Immature natural killer cell (primary cell): ENCODE data around the gene SMTNL2. TPM values are rescaled to one million over a fixed set of nuclear protein-coding genes. Genes with fewer than 3 reads are reported as not detected.
"Not testable (repeated sequence)": the region's sequence is repeated elsewhere in the genome, so short reads cannot be mapped to it uniquely, and the experiment has no call there.

Experiments used
- DNase-seq, 3 donors: peaks; one replicate each; pipeline ENCODE4 v3.0.0; 2022; ENCODE audit warnings: mixed read lengths in 1 of 3
- H3K27ac Mint-ChIP-seq, 6 donors: one replicate each; pipeline ENCODE4 v1.8.0; 2020; ENCODE audit warnings: mixed read lengths in 6 of 6, mild to moderate bottlenecking in 5 of 6, inconsistent platforms in 4 of 6, moderate library complexity in 3 of 6
- H3K27me3 Mint-ChIP-seq, 3 donors: one replicate each; pipeline ENCODE4 v1.8.0; 2020 to 2021; ENCODE audit warnings: low read depth in 3 of 3, mild to moderate bottlenecking in 3 of 3, mixed read lengths in 3 of 3, moderate library complexity in 3 of 3, inconsistent platforms in 1 of 3
- H3K36me3 Mint-ChIP-seq, 3 donors: one replicate each; pipeline ENCODE4 v1.8.0; 2020; ENCODE audit warnings: mixed read lengths in 3 of 3, inconsistent platforms in 2 of 3, mild to moderate bottlenecking in 2 of 3
- H3K4me1 Mint-ChIP-seq, 2 donors: one replicate each; pipeline ENCODE4 v1.8.0; 2020; ENCODE audit warnings: inconsistent platforms in 2 of 2, mild to moderate bottlenecking in 2 of 2, mixed read lengths in 2 of 2, moderate library complexity in 1 of 2
- H3K4me3 Mint-ChIP-seq, 5 donors: one replicate each; pipeline ENCODE4 v1.8.0; 2020; ENCODE audit warnings: mild to moderate bottlenecking in 5 of 5, mixed read lengths in 5 of 5, inconsistent platforms in 3 of 5, moderate library complexity in 3 of 5
- H3K9me3 Mint-ChIP-seq, 6 donors: one replicate each; pipeline ENCODE4 v1.8.0; 2020; ENCODE audit warnings: mild to moderate bottlenecking in 6 of 6, mixed read lengths in 6 of 6, inconsistent platforms in 4 of 6, moderate library complexity in 3 of 6
- polyA plus RNA-seq, 3 donors: library from polyadenylated mRNA; unstranded; fragments of 300-500 nt; fragmentation: Illumina TruSeq; gene quantifications; one replicate each; pipeline ENCODE4 v1.2.3, GENCODE V29; 2021

The SMTNL2 gene
- polyA plus RNA-seq, 3 donors from 2014 or later, result not detected

DNA sequence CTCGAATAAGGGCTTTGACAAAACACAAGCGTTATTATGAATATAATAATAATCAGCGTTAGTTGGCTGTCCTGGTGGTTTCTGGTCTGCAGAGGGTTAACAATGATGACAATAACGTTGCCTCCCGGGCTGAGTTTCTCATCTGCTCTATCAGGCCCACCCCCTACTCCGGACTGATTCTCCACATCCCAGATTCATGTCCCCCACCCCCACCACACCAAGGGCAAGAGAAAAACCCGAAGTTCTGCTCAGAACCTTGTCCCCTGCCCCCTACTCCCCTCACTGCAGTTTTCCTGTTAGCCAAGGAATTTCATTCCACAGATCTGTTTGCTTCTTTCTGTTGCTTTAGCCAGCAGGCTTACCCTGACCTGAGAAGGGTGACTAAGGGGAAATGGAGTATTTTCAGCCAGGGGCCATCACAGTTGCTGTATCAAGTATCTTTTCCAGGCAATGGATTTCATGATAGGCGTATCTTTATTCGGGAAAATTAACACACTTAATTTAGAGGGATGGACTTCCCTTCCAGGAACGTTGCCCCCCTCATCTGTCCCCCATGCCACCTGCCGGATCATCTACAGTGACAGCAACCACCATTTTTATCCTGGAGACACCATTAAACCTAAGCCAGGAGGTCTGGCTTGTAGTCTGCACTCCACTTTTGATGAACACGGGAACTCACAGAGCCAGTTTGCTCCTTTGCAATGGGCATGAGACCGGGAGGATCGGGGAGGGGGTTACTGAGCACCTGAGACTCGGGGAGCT, 33.4 kb downstream of the SMTNL2 start:
- Mint-ChIP-seq H3K9me3 (no peaks in the 10 kb centered on the region), H3K27me3 (peaks cover 0 to 6% (median 4%) of the 10 kb centered on the region in 3 donors), H3K27ac (no peak overlapping the region), H3K4me3 (peak overlapping the region in 1 of 5 donors; percentile 27), H3K36me3 (no peaks in the 10 kb centered on the region), H3K4me1 (no peaks in the 10 kb centered on the region)
- no peak for DNase-seq

GRCh38 chr17:4620531-4621101, 36.3 kb downstream of the SMTNL2 start:
- no peak for DNase-seq
- Mint-ChIP-seq H3K4me3 (no peak overlapping the region), H3K36me3 (no peaks in the 10 kb centered on the region), H3K27ac (no peak overlapping the region), H3K4me1 (no peaks in the 10 kb centered on the region), H3K27me3 (peaks cover 4 to 8% (median 4%) of the 10 kb centered on the region in 3 donors), H3K9me3 (no peaks in the 10 kb centered on the region)

GRCh38 chr17:4622375-4622774, 38.0 kb downstream of the SMTNL2 start:
- Mint-ChIP-seq H3K9me3 (no peaks in the 10 kb centered on the region), H3K36me3 (no peaks in the 10 kb centered on the region), H3K27ac (no peak overlapping the region)

GRCh38 chr17:4623249-4623648, 38.9 kb downstream of the SMTNL2 start:
- H3K27me3 Mint-ChIP-seq, result peaks cover 2 to 14% (median 3%) of the 10 kb centered on the region in 3 donors
- H3K36me3 Mint-ChIP-seq, result no peaks in the 10 kb centered on the region
- no peak overlapping the region for H3K27ac Mint-ChIP-seq
- no peaks in the 10 kb centered on the region for H3K9me3 Mint-ChIP-seq
- DNase-seq, result no peak
- no peaks in the 10 kb centered on the region for H3K4me1 Mint-ChIP-seq
- H3K4me3 Mint-ChIP-seq, result no peak overlapping the region

More at GRCh38 chr17:4622375-4622774, 38.0 kb downstream of the SMTNL2 start:
- no peaks in the 10 kb centered on the region for H3K4me1 Mint-ChIP-seq
- no peak overlapping the region for H3K4me3 Mint-ChIP-seq
- DNase-seq, result no peak
- H3K27me3 Mint-ChIP-seq, result peaks cover 2 to 12% (median 4%) of the 10 kb centered on the region in 3 donors

- DNase-seq, H3K4me1 Mint-ChIP-seq, H3K36me3 Mint-ChIP-seq, H3K4me3 Mint-ChIP-seq, H3K27ac Mint-ChIP-seq, H3K9me3 Mint-ChIP-seq: not testable (repeated sequence)
- peaks cover 2 to 14% (median 3%) of the 10 kb centered on the region in 3 donors for H3K27me3 Mint-ChIP-seq
Measured at GRCh38 chr17:4624451-4624911, 40.2 kb downstream of the SMTNL2 start.

DNA sequence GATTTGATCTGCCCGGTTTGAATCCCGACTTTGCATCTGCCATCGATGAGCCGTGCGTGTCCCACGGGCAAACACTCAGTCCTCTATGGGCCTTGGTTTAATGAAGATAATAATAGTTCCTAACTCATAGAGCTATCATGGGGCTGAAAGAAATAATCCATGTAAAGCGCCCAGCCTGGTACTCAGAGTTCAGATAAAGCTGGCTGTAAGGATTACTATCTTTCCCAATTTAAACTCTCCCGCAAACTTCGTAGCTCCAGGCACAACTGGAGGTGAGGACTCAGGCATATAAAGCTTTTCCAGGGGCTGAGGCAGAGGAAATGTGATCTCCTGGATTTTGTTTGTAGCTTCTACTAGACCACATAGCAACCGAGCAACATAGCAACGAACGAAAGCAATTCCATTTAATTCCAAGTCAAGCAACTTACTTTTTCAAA, 40.9 kb downstream of the SMTNL2 start:
- Mint-ChIP-seq H3K9me3 (no peaks in the 10 kb centered on the region), H3K27me3 (peaks cover 2 to 14% (median 3%) of the 10 kb centered on the region in 3 donors)

GRCh38 chr17:4626734-4627256, 42.5 kb downstream of the SMTNL2 start:
- Mint-ChIP-seq H3K27me3 (peaks cover 2 to 14% (median 3%) of the 10 kb centered on the region in 3 donors), H3K4me1 (no peaks in the 10 kb centered on the region), H3K36me3 (no peaks in the 10 kb centered on the region), H3K4me3 (no peak overlapping the region), H3K9me3 (no peaks in the 10 kb centered on the region), H3K27ac (no peak overlapping the region)
- no peak for DNase-seq

More for the DNA sequence above, 40.9 kb downstream of the SMTNL2 start:
- Mint-ChIP-seq H3K4me3 (no peak overlapping the region), H3K36me3 (no peaks in the 10 kb centered on the region), H3K27ac (no peak overlapping the region), H3K4me1 (no peaks in the 10 kb centered on the region)
- no peak for DNase-seq

DNA sequence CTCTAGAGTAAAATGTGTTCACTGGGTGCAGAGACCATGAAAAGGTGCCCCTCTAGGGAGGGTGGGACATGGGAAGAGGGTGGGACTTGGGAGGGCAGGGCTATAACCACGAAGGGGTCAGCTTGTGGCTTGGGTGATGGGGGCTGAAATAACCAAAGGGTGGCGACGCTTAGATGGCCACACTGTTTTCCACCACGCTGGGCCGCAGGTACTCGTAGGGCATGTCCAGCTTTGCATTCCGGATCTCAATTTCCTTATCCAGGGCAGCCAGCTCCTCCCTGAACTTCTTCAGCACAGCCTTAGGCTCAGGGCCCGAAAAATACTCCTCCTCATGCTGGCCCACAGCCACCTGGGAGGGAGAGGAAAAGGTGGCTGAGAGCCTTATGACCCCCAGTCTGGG, 47.1 kb downstream of the SMTNL2 start:
- Mint-ChIP-seq H3K4me1 (no peaks in the 10 kb centered on the region), H3K27me3 (peaks cover 4 to 19% (median 11%) of the 10 kb centered on the region in 3 donors), H3K9me3 (peaks cover 0 to 2% (median 0%) of the 10 kb centered on the region in 6 donors), H3K36me3 (no peaks in the 10 kb centered on the region), H3K4me3 (no peak overlapping the region), H3K27ac (no peak overlapping the region)
- no peak for DNase-seq

- peaks cover 0 to 2% (median 0%) of the 10 kb centered on the region in 6 donors for H3K9me3 Mint-ChIP-seq
- H3K36me3 Mint-ChIP-seq, result no peaks in the 10 kb centered on the region
- no peak for DNase-seq
- H3K27me3 Mint-ChIP-seq, result peaks cover 4 to 22% (median 13%) of the 10 kb centered on the region in 3 donors
- H3K4me1 Mint-ChIP-seq, result no peaks in the 10 kb centered on the region
- H3K27ac Mint-ChIP-seq, result no peak overlapping the region
- H3K4me3 Mint-ChIP-seq, result no peak overlapping the region
Measured at GRCh38 chr17:4631836-4632580, 47.7 kb downstream of the SMTNL2 start.

- Mint-ChIP-seq H3K4me3 (no peak overlapping the region), H3K4me1 (no peaks in the 10 kb centered on the region), H3K27ac (no peak overlapping the region), H3K27me3 (peaks cover 4 to 17% (median 13%) of the 10 kb centered on the region in 3 donors), H3K9me3 (peaks cover 0 to 2% (median 0%) of the 10 kb centered on the region in 6 donors), H3K36me3 (no peaks in the 10 kb centered on the region)
- DNase-seq, result no peak
Measured at GRCh38 chr17:4632581-4632920, 48.2 kb downstream of the SMTNL2 start.

DNA sequence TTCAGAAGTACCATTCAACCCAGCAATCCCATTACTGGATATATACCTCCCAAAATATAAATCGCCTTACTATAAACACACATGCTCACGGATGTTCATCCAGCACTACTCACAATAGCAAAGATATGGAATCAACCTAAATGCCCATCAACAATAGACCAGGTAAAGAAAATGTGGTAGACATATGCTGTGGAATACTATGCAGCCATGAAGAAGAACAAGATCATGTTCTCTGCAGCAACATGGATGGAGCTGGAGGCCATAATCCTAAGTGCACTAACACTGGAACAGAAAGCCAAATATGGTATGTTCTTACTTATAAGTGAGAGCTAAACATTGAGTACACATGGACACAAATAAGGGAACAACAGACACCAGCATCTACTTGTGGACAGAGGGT, 49.3 kb downstream of the SMTNL2 start:
- peaks cover 0 to 2% (median 0%) of the 10 kb centered on the region in 6 donors for H3K9me3 Mint-ChIP-seq
- no peak for DNase-seq
- H3K27me3 Mint-ChIP-seq, result peaks cover 4 to 20% (median 12%) of the 10 kb centered on the region in 3 donors
- H3K27ac Mint-ChIP-seq, result no peak overlapping the region
- no peaks in the 10 kb centered on the region for H3K4me1 Mint-ChIP-seq
- H3K36me3 Mint-ChIP-seq, result no peaks in the 10 kb centered on the region
- H3K4me3 Mint-ChIP-seq, result no peak overlapping the region

- peaks cover 0 to 1% of the 10 kb centered on the region in 2 donors for H3K4me1 Mint-ChIP-seq
- H3K27ac Mint-ChIP-seq, result no peak overlapping the region
- DNase-seq, result no peak
- no peak overlapping the region for H3K4me3 Mint-ChIP-seq
- peaks cover 4 to 24% (median 14%) of the 10 kb centered on the region in 3 donors for H3K27me3 Mint-ChIP-seq
- peaks cover 0 to 2% (median 0%) of the 10 kb centered on the region in 6 donors for H3K9me3 Mint-ChIP-seq
- H3K36me3 Mint-ChIP-seq, result no peaks in the 10 kb centered on the region
Measured at GRCh38 chr17:4634976-4635375, 50.6 kb downstream of the SMTNL2 start.

DNA sequence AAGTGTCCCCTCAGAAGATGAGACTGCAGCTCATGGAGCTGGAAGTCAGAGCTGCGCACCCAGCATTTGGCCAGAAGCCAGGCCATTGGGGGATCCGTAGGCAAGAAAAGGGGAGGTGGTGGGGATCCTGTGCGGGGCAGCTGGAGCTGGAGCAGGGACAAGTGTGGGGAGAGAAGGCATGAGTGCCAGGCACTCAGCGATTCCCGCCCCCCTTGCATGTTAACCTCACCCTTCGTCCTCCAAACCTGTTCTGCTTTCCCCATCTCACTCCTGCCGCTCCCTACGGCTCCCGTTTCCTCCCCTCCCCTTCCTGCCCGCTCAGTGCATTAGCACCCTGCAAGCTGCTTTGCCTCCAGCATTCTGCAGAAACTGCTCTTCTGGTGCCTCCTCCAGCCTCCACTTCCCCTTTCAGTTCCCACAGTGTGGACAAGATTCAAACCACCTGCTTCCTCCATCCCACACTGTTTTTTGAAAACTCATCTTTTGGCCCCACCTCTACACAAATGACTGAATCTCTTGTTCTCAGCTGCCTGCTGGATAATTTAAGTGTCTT, 51.6 kb downstream of the SMTNL2 start:
- Mint-ChIP-seq H3K27ac (no peak overlapping the region), H3K4me1 (peaks cover 0 to 1% of the 10 kb centered on the region in 2 donors), H3K9me3 (peaks cover 0 to 2% (median 0%) of the 10 kb centered on the region in 6 donors), H3K27me3 (peaks cover 4 to 24% (median 16%) of the 10 kb centered on the region in 3 donors), H3K36me3 (no peaks in the 10 kb centered on the region), H3K4me3 (peak overlapping the region in 1 of 5 donors; percentile 6)
- DNase-seq, result peak in 1 of 3 donors; percentile 1
